Uterus (tissue), 4 donors: ENCODE data around the gene MOCS3. TPM values are rescaled to one million over a fixed set of nuclear protein-coding genes. Genes with fewer than 3 reads are reported as not detected.
A peak's percentile ranks its signal among the peaks of the same experiment; 100 is the strongest.

Experiments used
- DNase-seq, 2 donors: peaks; one replicate each; pipeline ENCODE4 v3.0.0-alpha.2; 2019 to 2020
- H3K27ac ChIP-seq, 2 donors: fragments of 200-600 bp; sonication (generic); 1 replicate in 1 of 2; 2 replicates in 1 of 2; pipeline ENCODE4 v1.5.1; 2016 to 2018
- H3K27me3 ChIP-seq, 2 donors: fragments of 200-600 bp; sonication (generic); one replicate each; pipeline ENCODE4 v1.5.1; 2018 to 2019; ENCODE audit warnings: control low read depth in 1 of 2
- H3K36me3 ChIP-seq, 2 donors: fragments of 200-600 bp; sonication (generic); one replicate each; pipeline ENCODE4 v1.5.1; 2019; ENCODE audit warnings: control low read depth in 1 of 2
- H3K4me1 ChIP-seq, 2 donors: fragments of 200-600 bp; sonication (generic); one replicate each; pipeline ENCODE4 v1.5.1; 2018 to 2019; ENCODE audit warnings: control low read depth in 1 of 2
- H3K4me3 ChIP-seq, 2 donors: fragments of 200-600 bp; sonication (generic); 1 replicate in 1 of 2; 2 replicates in 1 of 2; pipeline ENCODE4 v1.5.1; 2018 to 2019; ENCODE audit warnings: mild to moderate bottlenecking in 1 of 2
- H3K9me3 ChIP-seq, 2 donors: fragments of 200-600 bp; sonication (generic); one replicate each; pipeline ENCODE4 v1.5.1; 2019; ENCODE audit warnings: control low read depth in 1 of 2
- CTCF ChIP-seq, 4 experiments: fragments of 200-600 bp in 2 of 4; fragments of 450-650 bp in 2 of 4; sonication (generic) in 2 of 4; IDR thresholded peaks; one replicate each; pipeline ENCODE4 v1.5.1; 2016 to 2019; ENCODE audit warnings: antibody characterized with exemption in 4 of 4, mild to moderate bottlenecking in 2 of 4, moderate library complexity in 1 of 4
- POLR2A ChIP-seq, 2 donors: fragments of 450-650 bp; IDR thresholded peaks; one replicate each; pipeline ENCODE4 v1.6.1; 2016; ENCODE audit warnings: antibody characterized with exemption in 2 of 2, mild to moderate bottlenecking in 1 of 2, moderate library complexity in 1 of 2
- intact Hi-C: fragments of 100-400 bp; cut with DNase I; formaldehyde crosslinking; loops from one replicate; pipeline ENCODE4 v1.15.1; 2023; ENCODE audit warnings: low total_unique reads
- total RNA-seq, 4 donors: library from RNA; depleted of rRNA in 3 of 4; stranded (reverse); fragments of >200 nt in 3 of 4; gene quantifications; one replicate each; pipeline versions ENCODE4 v1.1.0 to v1.2.4, GENCODE V29; 2014 to 2023
- donor health status: DM: yes; HTN: yes; CAD: no.

Gene MOCS3
- total RNA-seq, 4 donors from 2014 or later, result 0.59 to 8.2 (median 5.9) TPM

- DNase-seq, result peak; percentile 82 to 86
- H3K4me1 ChIP-seq, result peaks cover 7 to 11% of the 10 kb centered on the region in 2 donors
- H3K36me3 ChIP-seq, result no peaks in the 10 kb centered on the region
- no peaks in the 10 kb centered on the region for H3K27me3 ChIP-seq
- peak overlapping the region; percentile 81 to 99 for H3K27ac ChIP-seq
- peak overlapping the region; percentile 88 to 98 for H3K4me3 ChIP-seq
- intact Hi-C loops, result loop anchor here (10.0 kb wide), 1 partner anchor 135 kb away; the partner anchor contains the start of gene BCAS4
- TF ChIP-seq CTCF (IDR thresholded peaks at IDR 0.05) (peak; percentile 66 to 79 (median 74)), POLR2A (IDR thresholded peaks at IDR 0.05) (no peak)
- H3K9me3 ChIP-seq, result no peaks in the 10 kb centered on the region
Measured at GRCh38 chr20:50929299-50930138, 29.1 kb upstream of the MOCS3 start.

GRCh38 chr20:50930139-50930975 is 28.3 kb upstream of the MOCS3 start:
- intact Hi-C loops, result no loop called here

GRCh38 chr20:50930976-50931305 is 27.7 kb upstream of the MOCS3 start:
- intact Hi-C loops, result no loop called here
- peaks cover 7% of the 10 kb centered on the region in 2 donors for H3K4me1 ChIP-seq
- no peaks in the 10 kb centered on the region for H3K36me3 ChIP-seq
- no peak for DNase-seq
- peak overlapping the region; percentile 59 to 80 for H3K4me3 ChIP-seq
- TF ChIP-seq CTCF (IDR thresholded peaks at IDR 0.05) (peak in 1 of 4 experiments; percentile 5), POLR2A (IDR thresholded peaks at IDR 0.05) (no peak)
- peak overlapping the region; percentile 98 to 99 for H3K27ac ChIP-seq
- H3K9me3 ChIP-seq, result no peaks in the 10 kb centered on the region
- no peaks in the 10 kb centered on the region for H3K27me3 ChIP-seq

More at GRCh38 chr20:50930139-50930975, 28.3 kb upstream of the MOCS3 start:
- Histone ChIP-seq H3K4me1 (peaks cover 7 to 10% of the 10 kb centered on the region in 2 donors), H3K27me3 (no peaks in the 10 kb centered on the region), H3K27ac (peak overlapping the region; percentile 81 to 99), H3K4me3 (peak overlapping the region; percentile 88 to 98), H3K36me3 (no peaks in the 10 kb centered on the region), H3K9me3 (no peaks in the 10 kb centered on the region)
- peak; percentile 23 to 34 for DNase-seq
- TF ChIP-seq CTCF (IDR thresholded peaks at IDR 0.05) (no peak), POLR2A (IDR thresholded peaks at IDR 0.05) (no peak)

- peak within 1 kb of the TSS; percentile 98 to 99 for H3K27ac ChIP-seq
- intact Hi-C loops, result no loop called here
- peak within 1 kb of the TSS; percentile 88 to 98 for H3K4me3 ChIP-seq
- no peaks in the 10 kb centered on the region for H3K27me3 ChIP-seq
- DNase-seq, result peak; percentile 92 to 94
- H3K4me1 ChIP-seq, result peaks cover 7% of the 10 kb centered on the region in 2 donors
- TF ChIP-seq CTCF (IDR thresholded peaks at IDR 0.05) (peak; percentile 57 to 90 (median 82)), POLR2A (IDR thresholded peaks at IDR 0.05) (peak; percentile 63 to 78)
- H3K36me3 ChIP-seq, result no peaks in the 10 kb centered on the region
- no peaks in the 10 kb centered on the region for H3K9me3 ChIP-seq
Measured at GRCh38 chr20:50931306-50932015, 27.2 kb upstream of the MOCS3 start, which contains the start of gene ADNP. Gene ADNP, minus strand, starts transcription at chr20:50931437. Its CDS starts 27,441 bp downstream, at chr20:50903996.
